ENCODE results near the gene FUS. TPM values are rescaled to one million over a fixed set of nuclear protein-coding genes. Genes with fewer than 3 reads are reported as not detected.
"Not testable (repeated sequence)": the region's sequence is repeated elsewhere in the genome, so short reads cannot be mapped to it uniquely, and the experiment has no call there.

FUS gene
- total RNA-seq, 3 donors from 2014 or later (not counting 1 experiment from before 2014, with no cell fraction given): 872 to 934 (median 918) TPM

- Mint-ChIP-seq H3K4me1 (peaks cover 58 to 62% of the 10 kb centered on the region in 2 donors), H3K27me3 (ENCODE audit: low read depth in 2 of 2) (no peaks in the 10 kb centered on the region)
Observed at GRCh38 chr16:31194898-31195297, 15.0 kb downstream of the FUS start.

GRCh38 chr16:31195861-31196260 is 15.9 kb downstream of the FUS start:
- H3K27me3 Mint-ChIP-seq (ENCODE audit: low read depth in 2 of 2); H3K4me3 ChIP-seq (ENCODE audit: low read length); intact Hi-C loops (cut with micrococcal nuclease); H3K27me3 ChIP-seq (ENCODE audit: control insufficient read depth, insufficient read depth, low read length); H3K4me3 Mint-ChIP-seq; ATAC-seq; DNase-seq; H3K9me3 Mint-ChIP-seq; H3K9me3 ChIP-seq (ENCODE audit: control insufficient read depth, insufficient read depth, low read length); H3K27ac ChIP-seq (ENCODE audit: low read length): not testable (repeated sequence)
- Mint-ChIP-seq H3K36me3 (peaks cover 11% of the 10 kb centered on the region), H3K4me1 (peaks cover 54 to 56% of the 10 kb centered on the region in 2 donors), H3K27ac (peak overlapping the region; percentile 70 to 80)
- Histone ChIP-seq H3K4me1 (ENCODE audit: control insufficient read depth, insufficient read depth, low read length) (peaks cover 33% of the 10 kb centered on the region), H3K36me3 (ENCODE audit: control insufficient read depth, insufficient read depth, low read length) (peaks cover 63% of the 10 kb centered on the region)
- 98% methylated on average over 11 of the region's 11 CpGs for WGBS (ENCODE audit: insufficient coverage)

More at GRCh38 chr16:31194898-31195297, 15.0 kb downstream of the FUS start:
- no peaks in the 10 kb centered on the region for H3K27me3 ChIP-seq (ENCODE audit: control insufficient read depth, insufficient read depth, low read length)
- no peak for TF ChIP-seq CTCF (IDR thresholded peaks at IDR 0.05)
- DNase-seq (peak in 1 of 2 donors; percentile 18), ATAC-seq (no peak)
- WGBS (ENCODE audit: insufficient coverage): 82% methylated on average over 7 of the region's 7 CpGs
- no peak overlapping the region for H3K27ac ChIP-seq (ENCODE audit: low read length)
- no peak overlapping the region for H3K4me3 Mint-ChIP-seq
- intact Hi-C loops (cut with micrococcal nuclease): no loop called here
- peaks cover 20% of the 10 kb centered on the region for H3K36me3 Mint-ChIP-seq
- H3K9me3 ChIP-seq (ENCODE audit: control insufficient read depth, insufficient read depth, low read length): no peaks in the 10 kb centered on the region
- H3K36me3 ChIP-seq (ENCODE audit: control insufficient read depth, insufficient read depth, low read length): peaks cover 71% of the 10 kb centered on the region
- H3K4me3 ChIP-seq (ENCODE audit: low read length): no peak overlapping the region
- no peaks in the 10 kb centered on the region for H3K9me3 Mint-ChIP-seq
- peaks cover 28% of the 10 kb centered on the region for H3K4me1 ChIP-seq (ENCODE audit: control insufficient read depth, insufficient read depth, low read length)
- H3K27ac Mint-ChIP-seq: no peak overlapping the region

- Mint-ChIP-seq H3K27ac (peak overlapping the region; percentile 70 to 80), H3K4me3 (no peak overlapping the region)
- no peak for ATAC-seq
Observed at GRCh38 chr16:31196324-31197088, 16.6 kb downstream of the FUS start.

More at GRCh38 chr16:31196324-31197088, 16.6 kb downstream of the FUS start:
- Histone ChIP-seq H3K9me3 (ENCODE audit: control insufficient read depth, insufficient read depth, low read length) (no peaks in the 10 kb centered on the region), H3K36me3 (ENCODE audit: control insufficient read depth, insufficient read depth, low read length) (peaks cover 56% of the 10 kb centered on the region), H3K4me3 (ENCODE audit: low read length) (no peak overlapping the region), H3K4me1 (ENCODE audit: control insufficient read depth, insufficient read depth, low read length) (peaks cover 40% of the 10 kb centered on the region), H3K27ac (ENCODE audit: low read length) (no peak overlapping the region), H3K27me3 (ENCODE audit: control insufficient read depth, insufficient read depth, low read length) (no peaks in the 10 kb centered on the region)
- WGBS (ENCODE audit: insufficient coverage): 82% methylated on average over 16 of the region's 17 CpGs
- Mint-ChIP-seq H3K9me3 (no peaks in the 10 kb centered on the region), H3K27me3 (ENCODE audit: low read depth in 2 of 2) (no peaks in the 10 kb centered on the region), H3K36me3 (peaks cover 4% of the 10 kb centered on the region), H3K4me1 (peaks cover 54 to 56% of the 10 kb centered on the region in 2 donors)
- peak in 1 of 2 donors; percentile 17 for DNase-seq
- intact Hi-C loops (cut with micrococcal nuclease): no loop called here
- no peak for TF ChIP-seq CTCF (IDR thresholded peaks at IDR 0.05)
